ENCODE measurements around the gene ITGB4.

- TF ChIP-seq, protein P1, sequence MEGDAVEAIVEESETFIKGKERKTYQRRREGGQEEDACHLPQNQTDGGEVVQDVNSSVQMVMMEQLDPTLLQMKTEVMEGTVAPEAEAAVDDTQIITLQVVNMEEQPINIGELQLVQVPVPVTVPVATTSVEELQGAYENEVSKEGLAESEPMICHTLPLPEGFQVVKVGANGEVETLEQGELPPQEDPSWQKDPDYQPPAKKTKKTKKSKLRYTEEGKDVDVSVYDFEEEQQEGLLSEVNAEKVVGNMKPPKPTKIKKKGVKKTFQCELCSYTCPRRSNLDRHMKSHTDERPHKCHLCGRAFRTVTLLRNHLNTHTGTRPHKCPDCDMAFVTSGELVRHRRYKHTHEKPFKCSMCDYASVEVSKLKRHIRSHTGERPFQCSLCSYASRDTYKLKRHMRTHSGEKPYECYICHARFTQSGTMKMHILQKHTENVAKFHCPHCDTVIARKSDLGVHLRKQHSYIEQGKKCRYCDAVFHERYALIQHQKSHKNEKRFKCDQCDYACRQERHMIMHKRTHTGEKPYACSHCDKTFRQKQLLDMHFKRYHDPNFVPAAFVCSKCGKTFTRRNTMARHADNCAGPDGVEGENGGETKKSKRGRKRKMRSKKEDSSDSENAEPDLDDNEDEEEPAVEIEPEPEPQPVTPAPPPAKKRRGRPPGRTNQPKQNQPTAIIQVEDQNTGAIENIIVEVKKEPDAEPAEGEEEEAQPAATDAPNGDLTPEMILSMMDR (conservative IDR thresholded peaks at IDR 0.05 in 1 of 2, IDR thresholded peaks at IDR 0.05 in 1 of 2; ENCODE audit: extremely low read depth in 1 of 2, insufficient read depth in 1 of 2, low read depth in 1 of 2, low read length in 2 of 2): no peak
- no peak for TF ChIP-seq EZH2 (IDR thresholded peaks at IDR 0.05; ENCODE audit: borderline replicate concordance, low read length)
Measured at GRCh38 chr17:75763613-75764416, 42.6 kb downstream of the ITGB4 start.

Data from mammary epithelial cell (primary cell).